ENCODE measurements around the gene ZNF536. TPM values are rescaled to one million over a fixed set of nuclear protein-coding genes. Genes with fewer than 3 reads are reported as not detected.

Gene ZNF536
- polyA plus RNA-seq, 1 of the 3 experiments (the other 2 are of a cell fraction), result 0.41 TPM

DNA sequence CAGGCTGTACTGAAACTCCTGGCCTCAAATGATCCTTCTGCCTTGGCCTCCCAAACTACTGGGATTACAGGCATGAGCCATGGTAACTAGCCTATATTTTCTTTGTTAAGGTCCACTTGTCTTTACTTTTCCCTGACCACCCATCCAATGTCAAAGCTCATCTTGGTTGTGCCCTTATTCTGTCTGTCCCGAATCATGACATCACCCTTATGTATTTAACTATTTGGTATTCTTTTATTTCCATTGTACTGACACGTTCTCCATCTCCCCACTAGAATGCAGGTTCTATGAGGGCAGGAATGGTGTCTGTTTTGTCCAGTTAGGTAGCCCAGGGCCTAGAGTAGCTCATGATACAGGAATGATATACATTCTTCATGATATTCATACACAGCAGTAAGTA, 104.8 kb downstream of the ZNF536 start:
- WGBS (ENCODE audit: low lambda C conversion rate), result 16% methylated on average over 2 of the region's 2 CpGs
- no peaks in the 10 kb centered on the region for H3K79me2 ChIP-seq (ENCODE audit: insufficient read depth)

More for the DNA sequence above, 104.8 kb downstream of the ZNF536 start:
- POLR2A ChIA-PET, result no interaction called here
- H4K20me1 ChIP-seq (ENCODE audit: insufficient read depth), result no peaks in the 10 kb centered on the region
- H3F3A ChIP-seq (replicated peaks; ENCODE audit: insufficient read depth), result no peaks in the 10 kb centered on the region
- no peak overlapping the region for H3K9ac ChIP-seq
- H3K9me3 ChIP-seq, result no peaks in the 10 kb centered on the region
- H2AFZ ChIP-seq (ENCODE audit: low read depth), result no peak overlapping the region
- CTCF ChIA-PET, result interaction anchor here (0.8 kb wide), 1 partner anchor 78 kb away, joined by 3 read pairs; no protein-coding TSS in a partner anchor
- no peak overlapping the region for H3K4me3 ChIP-seq (ENCODE audit: low read depth in 2 of 2, low read length in 1 of 2)
- no peak overlapping the region for H3K27ac ChIP-seq (ENCODE audit: low read depth in 2 of 2, low read length in 1 of 2)
- TF ChIP-seq, protein P1, sequence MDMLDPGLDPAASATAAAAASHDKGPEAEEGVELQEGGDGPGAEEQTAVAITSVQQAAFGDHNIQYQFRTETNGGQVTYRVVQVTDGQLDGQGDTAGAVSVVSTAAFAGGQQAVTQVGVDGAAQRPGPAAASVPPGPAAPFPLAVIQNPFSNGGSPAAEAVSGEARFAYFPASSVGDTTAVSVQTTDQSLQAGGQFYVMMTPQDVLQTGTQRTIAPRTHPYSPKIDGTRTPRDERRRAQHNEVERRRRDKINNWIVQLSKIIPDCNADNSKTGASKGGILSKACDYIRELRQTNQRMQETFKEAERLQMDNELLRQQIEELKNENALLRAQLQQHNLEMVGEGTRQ (IDR thresholded peaks at IDR 0.05; ENCODE audit: borderline replicate concordance, low read depth, low read length), result no peak
- TF ChIP-seq EZH2phosphoT487 (IDR thresholded peaks at IDR 0.05; ENCODE audit: borderline replicate concordance, low read depth) (no peak), MEF2A (IDR thresholded peaks at IDR 0.05; ENCODE audit: borderline replicate concordance, low read depth) (no peak), MXI1 (IDR thresholded peaks at IDR 0.05; ENCODE audit: low read depth, low read length) (no peak), ELF1 (IDR thresholded peaks at IDR 0.05) (no peak), YY1 (IDR thresholded peaks at IDR 0.05; ENCODE audit: low read depth) (no peak), RAD21 (IDR thresholded peaks at IDR 0.05; ENCODE audit: low read length) (no peak), TEAD4 (IDR thresholded peaks at IDR 0.05; ENCODE audit: borderline replicate concordance, insufficient read depth) (no peak), EP300 (IDR thresholded peaks at IDR 0.05; ENCODE audit: borderline replicate concordance in 1 of 2, low read depth in 1 of 2, low read length in 1 of 2) (no peak), JUND (IDR thresholded peaks at IDR 0.05) (no peak), GATA2 (CRISPR knock-in tag; IDR thresholded peaks at IDR 0.05) (no peak), NFIC (IDR thresholded peaks at IDR 0.05; ENCODE audit: borderline replicate concordance) (no peak)
- TF ChIP-seq, protein P2, sequence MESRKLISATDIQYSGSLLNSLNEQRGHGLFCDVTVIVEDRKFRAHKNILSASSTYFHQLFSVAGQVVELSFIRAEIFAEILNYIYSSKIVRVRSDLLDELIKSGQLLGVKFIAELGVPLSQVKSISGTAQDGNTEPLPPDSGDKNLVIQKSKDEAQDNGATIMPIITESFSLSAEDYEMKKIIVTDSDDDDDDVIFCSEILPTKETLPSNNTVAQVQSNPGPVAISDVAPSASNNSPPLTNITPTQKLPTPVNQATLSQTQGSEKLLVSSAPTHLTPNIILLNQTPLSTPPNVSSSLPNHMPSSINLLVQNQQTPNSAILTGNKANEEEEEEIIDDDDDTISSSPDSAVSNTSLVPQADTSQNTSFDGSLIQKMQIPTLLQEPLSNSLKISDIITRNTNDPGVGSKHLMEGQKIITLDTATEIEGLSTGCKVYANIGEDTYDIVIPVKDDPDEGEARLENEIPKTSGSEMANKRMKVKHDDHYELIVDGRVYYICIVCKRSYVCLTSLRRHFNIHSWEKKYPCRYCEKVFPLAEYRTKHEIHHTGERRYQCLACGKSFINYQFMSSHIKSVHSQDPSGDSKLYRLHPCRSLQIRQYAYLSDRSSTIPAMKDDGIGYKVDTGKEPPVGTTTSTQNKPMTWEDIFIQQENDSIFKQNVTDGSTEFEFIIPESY (IDR thresholded peaks at IDR 0.05; ENCODE audit: borderline replicate concordance, low read depth), result no peak
- TF ChIP-seq, protein P3, sequence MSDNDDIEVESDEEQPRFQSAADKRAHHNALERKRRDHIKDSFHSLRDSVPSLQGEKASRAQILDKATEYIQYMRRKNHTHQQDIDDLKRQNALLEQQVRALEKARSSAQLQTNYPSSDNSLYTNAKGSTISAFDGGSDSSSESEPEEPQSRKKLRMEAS (IDR thresholded peaks at IDR 0.05; ENCODE audit: low read depth), result no peak
- TF ChIP-seq, protein P4, sequence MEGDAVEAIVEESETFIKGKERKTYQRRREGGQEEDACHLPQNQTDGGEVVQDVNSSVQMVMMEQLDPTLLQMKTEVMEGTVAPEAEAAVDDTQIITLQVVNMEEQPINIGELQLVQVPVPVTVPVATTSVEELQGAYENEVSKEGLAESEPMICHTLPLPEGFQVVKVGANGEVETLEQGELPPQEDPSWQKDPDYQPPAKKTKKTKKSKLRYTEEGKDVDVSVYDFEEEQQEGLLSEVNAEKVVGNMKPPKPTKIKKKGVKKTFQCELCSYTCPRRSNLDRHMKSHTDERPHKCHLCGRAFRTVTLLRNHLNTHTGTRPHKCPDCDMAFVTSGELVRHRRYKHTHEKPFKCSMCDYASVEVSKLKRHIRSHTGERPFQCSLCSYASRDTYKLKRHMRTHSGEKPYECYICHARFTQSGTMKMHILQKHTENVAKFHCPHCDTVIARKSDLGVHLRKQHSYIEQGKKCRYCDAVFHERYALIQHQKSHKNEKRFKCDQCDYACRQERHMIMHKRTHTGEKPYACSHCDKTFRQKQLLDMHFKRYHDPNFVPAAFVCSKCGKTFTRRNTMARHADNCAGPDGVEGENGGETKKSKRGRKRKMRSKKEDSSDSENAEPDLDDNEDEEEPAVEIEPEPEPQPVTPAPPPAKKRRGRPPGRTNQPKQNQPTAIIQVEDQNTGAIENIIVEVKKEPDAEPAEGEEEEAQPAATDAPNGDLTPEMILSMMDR (IDR thresholded peaks at IDR 0.05), result no peak
- H3K36me3 ChIP-seq (replicated peaks in 1 of 2; ENCODE audit: control insufficient read depth in 1 of 2, insufficient read depth in 2 of 2, low read length in 1 of 2), result no peaks in the 10 kb centered on the region
- DNase-seq, result no peak
- no peaks in the 10 kb centered on the region for H3K27me3 ChIP-seq (ENCODE audit: insufficient read depth)
- H3K4me1 ChIP-seq (ENCODE audit: control insufficient read depth in 1 of 2, insufficient read depth in 2 of 2, low read depth in 1 of 2, low read length in 1 of 2), result peaks cover 0 to 17% of the 10 kb centered on the region in 2 experiments; a peak in 1 of 4 replicates
- H3K9me2 ChIP-seq, result no peaks in the 10 kb centered on the region
- no peak overlapping the region for H3K4me2 ChIP-seq
